HepG2 (cell line): ENCODE results near the gene MTIF2. TPM values are rescaled to one million over a fixed set of nuclear protein-coding genes. Genes with fewer than 3 reads are reported as not detected.
"Not testable (repeated sequence)": the region's sequence is repeated elsewhere in the genome, so short reads cannot be mapped to it uniquely, and the experiment has no call there.

Source experiments
- ATAC-seq: fragments of 200-7000 bp; cut with Tn5 transposase; 3 replicates; pipeline ENCODE4 v1.9.1; 2020; ENCODE audit warnings: mild to moderate bottlenecking, moderate library complexity
- BruUV-seq: library from RNA; stranded (reverse); fragments of 400-500 nt; replicated peaks from 2 replicates; lab custom pipeline; 2021; lab: Mats Ljungman, UMichigan
- CTCF ChIA-PET: fragments of 300-600 bp; formaldehyde crosslinking; extraction: SDS; loops from one replicate; lab custom pipeline; 2021; ENCODE audit warnings: low total read pairs, inconsistent platforms, low intra/inter-chr PET ratio; lab: Yijun Ruan, JAX
- POLR2A ChIA-PET: fragments of 350-600 bp; sonication (Branson Sonifier 250); formaldehyde crosslinking; loops from one replicate; lab custom pipeline; 2020; ENCODE audit warnings: antibody characterized with exemption, inconsistent platforms; lab: Yijun Ruan, JAX
- DNase-seq: peaks from one replicate; pipeline ENCODE4 v3.0.0-alpha.2; 2015; ENCODE audit warnings: low spot score
- FAIRE-seq: peaks from 3 replicates; lab custom pipeline; 2011; peaks lifted over from hg19 to GRCh38; lab: Jason Lieb, UNC
- H2AFZ ChIP-seq: one replicate; pipeline ENCODE4 v1.6.1; 2011; ENCODE audit warnings: low read length, inconsistent platforms
- H3K27ac ChIP-seq: fragments of 300-600 bp; 3 replicates; pipeline ENCODE4 v1.8.0; 2011; ENCODE audit warnings: mixed run types, mild to moderate bottlenecking, mixed read lengths, low read length, inconsistent platforms; ENCODE audit not compliant: insufficient read depth; ENCODE audit errors: extremely low read length
- H3K27me3 ChIP-seq, 2 experiments: fragments of 200-600 bp in 1 of 2; 2 replicates in 1 of 2; 3 replicates in 1 of 2; pipeline versions ENCODE4 v1.6.0 to v1.8.0; 2011; ENCODE audit warnings: low read length in 2 of 2, mild to moderate bottlenecking in 2 of 2, moderate library complexity in 2 of 2, inconsistent platforms in 1 of 2; ENCODE audit not compliant: insufficient read depth in 2 of 2, control insufficient read depth in 1 of 2
- H3K36me3 ChIP-seq, 2 experiments: fragments of 200-600 bp in 1 of 2; replicated peaks in 1 of 2; 2 replicates in 1 of 2; 3 replicates in 1 of 2; pipeline versions ENCODE4 v1.5.1 to v1.8.0; 2011; ENCODE audit warnings: low read length in 2 of 2, inconsistent platforms in 1 of 2; ENCODE audit not compliant: insufficient read depth in 2 of 2, control insufficient read depth in 1 of 2
- H3K4me1 ChIP-seq: 2 replicates; pipeline ENCODE4 v1.5.1; 2012; ENCODE audit warnings: low read length, inconsistent platforms; ENCODE audit not compliant: insufficient read depth
- H3K4me2 ChIP-seq: 2 replicates; pipeline ENCODE4 v1.6.0; 2011; ENCODE audit warnings: low read depth, low read length, inconsistent platforms
- H3K4me3 ChIP-seq, 3 experiments: fragments of 200-600 bp in 1 of 3; sonication (generic), shearing (Covaris generic) in 1 of 3; replicated peaks in 1 of 3; 2 replicates each; pipeline ENCODE4 v1.5.1; 2011 to 2016; ENCODE audit warnings: low read length in 3 of 3, inconsistent platforms in 2 of 3, low read depth in 2 of 3, mild to moderate bottlenecking in 2 of 3, control low read depth in 1 of 3, mixed read lengths in 1 of 3; ENCODE audit not compliant: insufficient read depth in 1 of 3
- H3K79me2 ChIP-seq: one replicate; pipeline ENCODE4 v1.6.1; 2011; ENCODE audit warnings: low read length, inconsistent platforms; ENCODE audit not compliant: insufficient read depth
- H3K9ac ChIP-seq: 2 replicates; pipeline ENCODE4 v1.6.0; 2011; ENCODE audit warnings: mild to moderate bottlenecking, low read depth, low read length, inconsistent platforms; ENCODE audit not compliant: insufficient read depth
- H3K9me3 ChIP-seq: 2 replicates; pipeline ENCODE4 v1.5.1; 2012; ENCODE audit warnings: mild to moderate bottlenecking, low read length
- H4K20me1 ChIP-seq: 2 replicates; pipeline ENCODE4 v1.6.0; 2011; ENCODE audit warnings: inconsistent platforms, mild to moderate bottlenecking, low read length, moderate library complexity; ENCODE audit not compliant: insufficient read depth
- THAP11 ChIP-seq: IDR thresholded peaks from 2 replicates; pipeline ENCODE4 v1.6.1; 2016; ENCODE audit warnings: missing biosample characterization, missing genetic modification reagents
- ZGPAT ChIP-seq: IDR thresholded peaks from 2 replicates; pipeline ENCODE4 v1.6.1; 2016; ENCODE audit warnings: mild to moderate bottlenecking
- ZUFSP ChIP-seq: sonication (generic); formaldehyde crosslinking; IDR thresholded peaks from 2 replicates; pipeline ENCODE4 v1.9.0; 2021; ENCODE audit warnings: missing genetic modification reagents, mild to moderate bottlenecking, borderline replicate concordance
- WGBS: methylation state at CpG from one replicate; pipeline ENCODE4 v1.1.6; 2017; ENCODE audit warnings: low lambda C conversion rate; 5-methylcytosine and 5-hydroxymethylcytosine counted together
- in situ Hi-C: cut with HindIII; loops from 2 replicates; pipeline ENCODE4 v1.10.0; 2017; ENCODE audit warnings: low pct_unique_long_range_greater_than_20kb; ENCODE audit not compliant: extremely low pct_ligation_motif_present
- intact Hi-C: fragments of 100-400 bp; cut with micrococcal nuclease; formaldehyde crosslinking; loops from one replicate; pipeline ENCODE4 v1.10.0; 2022; ENCODE audit not compliant: unreplicated experiment
- polyA plus RNA-seq, 8 experiments: library from polyadenylated mRNA; depleted of rRNA in 3 of 8; stranded (reverse) in 7 of 8; unstranded in 1 of 8; fragments of >200 nt; fragmentation: Illumina TruSeq in 4 of 8; extraction: Trizol in 4 of 8; gene quantifications; 2 replicates each; pipeline versions ENCODE4 v1.2.1 to v1.2.3, GENCODE V29; 2011 to 2016; ENCODE audit warnings: low read depth in 4 of 8, missing spikeins in 1 of 8, mixed read lengths in 1 of 8; ENCODE audit not compliant: insufficient read depth in 1 of 8
- total RNA-seq, 5 experiments: library from RNA; depleted of rRNA; stranded (reverse); fragments of >200 nt; fragmentation: Illumina TruSeq; extraction: Trizol; gene quantifications; 2 replicates each; pipeline ENCODE4 v1.2.3, GENCODE V29; 2016; ENCODE audit warnings: low read depth in 1 of 5

MTIF2 gene
- total and polyA plus RNA-seq, 2 of the 13 experiments (the other 11 are each of a cell fraction or from before 2014, with no cell fraction given) = 32.1 to 92.1 TPM

- no peak for TF ChIP-seq ZUFSP (CRISPR knock-in tag)
- no peak for TF ChIP-seq ZGPAT
- no peak for TF ChIP-seq THAP11 (CRISPR knock-in tag)
These were observed 634 bp downstream of the MTIF2 start (continued) for GRCh38 chr2:55268288-55268906.

- H3K4me1 ChIP-seq, H3K27me3 ChIP-seq, H3K9ac ChIP-seq, ATAC-seq, H3K4me3 ChIP-seq, H4K20me1 ChIP-seq, H3K4me2 ChIP-seq, in situ Hi-C loops, H3K79me2 ChIP-seq, BruUV-seq, H2AFZ ChIP-seq, FAIRE-seq, DNase-seq, H3K27ac ChIP-seq, intact Hi-C loops, H3K9me3 ChIP-seq, CTCF ChIA-PET: not testable (repeated sequence)
- H3K36me3 ChIP-seq = peaks cover 13 to 73% of the 10 kb centered on the region in 2 experiments
- 97% methylated on average over 3 of the region's 3 CpGs for WGBS
- POLR2A ChIA-PET = interaction anchor here (0.7 kb wide), 1 partner anchor 531 kb away, joined by 5 read pairs; no protein-coding TSS in a partner anchor
These were observed 9.4 kb downstream of the MTIF2 start for GRCh38 chr2:55259586-55259985.
